SK-N-SH (cell line): ENCODE results near the gene GRK3. TPM values are rescaled to one million over a fixed set of nuclear protein-coding genes. Genes with fewer than 3 reads are reported as not detected.

Source experiments
- CTCF ChIA-PET: fragments of 300-600, 350-600 bp; formaldehyde crosslinking; extraction: SDS; loops from one replicate; lab custom pipeline; 2021; lab: Yijun Ruan, JAX
- POLR2A ChIA-PET: fragments of 350-600 bp; sonication (Branson Sonifier 250); formaldehyde crosslinking; extraction: SDS; loops from one replicate; lab custom pipeline; 2020; ENCODE audit warnings: antibody characterized with exemption, inconsistent platforms; lab: Yijun Ruan, JAX
- DNase-seq: peaks from one replicate; pipeline ENCODE4 v3.0.0; 2012
- H2AFZ ChIP-seq: fragments of 200-600 bp; sonication (generic); 2 replicates; pipeline ENCODE4 v1.8.1; 2016; ENCODE audit warnings: antibody characterized with exemption, mild to moderate bottlenecking, low read depth
- H3F3A ChIP-seq: fragments of 200-600 bp; sonication (generic); replicated peaks from 2 replicates; pipeline ENCODE3; 2016; ENCODE audit warnings: antibody characterized with exemption, mild to moderate bottlenecking; ENCODE audit not compliant: insufficient read depth
- H3K27ac ChIP-seq, 2 experiments: fragments of 200-500 bp in 1 of 2; fragments of 200-600 bp in 1 of 2; sonication (Bioruptor generic) in 1 of 2; sonication (generic), shearing (Covaris generic) in 1 of 2; 2 replicates each; pipeline versions ENCODE4 v1.5.1 to v1.6.1; 2014 to 2016; ENCODE audit warnings: low read depth in 2 of 2, inconsistent platforms in 1 of 2, low read length in 1 of 2, mild to moderate bottlenecking in 1 of 2, mixed read lengths in 1 of 2
- H3K27me3 ChIP-seq: fragments of 200-600 bp; sonication (generic), shearing (Covaris generic); 2 replicates; pipeline ENCODE4 v1.6.1; 2016; ENCODE audit warnings: mixed run types; ENCODE audit not compliant: insufficient read depth
- H3K36me3 ChIP-seq, 2 experiments: fragments of 200-500 bp in 1 of 2; fragments of 200-600 bp in 1 of 2; sonication (Bioruptor generic) in 1 of 2; sonication (generic) in 1 of 2; replicated peaks in 1 of 2; 2 replicates each; pipeline versions ENCODE3 to v1.5.1; 2014 to 2016; ENCODE audit warnings: low read length in 1 of 2, mild to moderate bottlenecking in 1 of 2; ENCODE audit not compliant: insufficient read depth in 2 of 2, control insufficient read depth in 1 of 2
- H3K4me1 ChIP-seq, 2 experiments: fragments of 200-500 bp in 1 of 2; fragments of 200-600 bp in 1 of 2; sonication (Bioruptor generic) in 1 of 2; sonication (generic), shearing (Covaris generic) in 1 of 2; 2 replicates each; pipeline versions ENCODE4 v1.5.1 to v1.6.1; 2014 to 2016; ENCODE audit warnings: low read depth in 1 of 2, low read length in 1 of 2, mixed run types in 1 of 2; ENCODE audit not compliant: insufficient read depth in 2 of 2, control insufficient read depth in 1 of 2
- H3K4me2 ChIP-seq: fragments of 200-600 bp; sonication (generic), shearing (Covaris generic); 2 replicates; pipeline ENCODE4 v1.6.1; 2017; ENCODE audit warnings: mixed run types
- H3K4me3 ChIP-seq, 2 experiments: fragments of 200-500 bp in 1 of 2; fragments of 200-600 bp in 1 of 2; sonication (Bioruptor generic) in 1 of 2; sonication (generic), shearing (Covaris generic) in 1 of 2; 2 replicates each; pipeline versions ENCODE4 v1.5.1 to v1.8.1; 2014 to 2016; ENCODE audit warnings: low read depth in 2 of 2, inconsistent platforms in 1 of 2, low read length in 1 of 2, mild to moderate bottlenecking in 1 of 2, mixed read lengths in 1 of 2, moderate library complexity in 1 of 2
- H3K79me2 ChIP-seq: fragments of 200-600 bp; sonication (generic); 2 replicates; pipeline ENCODE4 v1.8.1; 2017; ENCODE audit warnings: mild to moderate bottlenecking; ENCODE audit not compliant: insufficient read depth
- H3K9ac ChIP-seq: fragments of 200-600 bp; sonication (generic); 2 replicates; pipeline ENCODE4 v1.6.1; 2017; ENCODE audit warnings: mixed run types
- H3K9me2 ChIP-seq: fragments of 200-600 bp; sonication (generic); 2 replicates; pipeline ENCODE4 v1.6.1; 2017; ENCODE audit warnings: mixed run types
- H3K9me3 ChIP-seq: fragments of 200-600 bp; sonication (generic); 2 replicates; pipeline ENCODE4 v1.6.1; 2017; ENCODE audit warnings: mixed run types, mild to moderate bottlenecking, moderate library complexity
- H4K20me1 ChIP-seq: fragments of 200-600 bp; sonication (generic); 2 replicates; pipeline ENCODE4 v1.6.1; 2017; ENCODE audit warnings: mild to moderate bottlenecking, mixed run types; ENCODE audit not compliant: insufficient read depth
- CHD2 ChIP-seq: fragments of 150-350 bp; IDR thresholded peaks from 2 replicates; pipeline ENCODE4 v1.6.1; 2018; ENCODE audit warnings: low read length; ENCODE audit not compliant: partially characterized antibody
- ELF1 ChIP-seq: IDR thresholded peaks from 2 replicates; pipeline ENCODE4 v1.4.0; 2012
- EZH2phosphoT487 ChIP-seq: fragments of 200-600 bp; sonication (generic); IDR thresholded peaks from 2 replicates; pipeline ENCODE4 v1.6.1; 2017; ENCODE audit warnings: low read depth, mixed run types, mild to moderate bottlenecking, antibody characterized with exemption, moderate library complexity, borderline replicate concordance
- GABPA ChIP-seq: IDR thresholded peaks from 2 replicates; pipeline ENCODE4 v1.4.0; 2012; ENCODE audit warnings: low read depth, mild to moderate bottlenecking
- GATA2 ChIP-seq: sonication (generic); formaldehyde crosslinking; IDR thresholded peaks from 2 replicates; pipeline ENCODE4 v1.5.0; 2020; ENCODE audit warnings: mild to moderate bottlenecking, missing genetic modification reagents
- JUND ChIP-seq: IDR thresholded peaks from 2 replicates; pipeline ENCODE4 v1.4.0; 2012
- MEF2A ChIP-seq: IDR thresholded peaks from 2 replicates; pipeline ENCODE4 v1.4.0; 2012; ENCODE audit warnings: low read depth, borderline replicate concordance
- NFIC ChIP-seq: IDR thresholded peaks from 2 replicates; pipeline ENCODE4 v1.4.0; 2012; ENCODE audit warnings: borderline replicate concordance
- RAD21 ChIP-seq: IDR thresholded peaks from 2 replicates; pipeline ENCODE4 v1.6.1; 2012; ENCODE audit warnings: mild to moderate bottlenecking, low read length
- RCOR1 ChIP-seq: fragments of 150-350 bp; IDR thresholded peaks from 2 replicates; pipeline ENCODE4 v1.6.1; 2017; ENCODE audit warnings: antibody characterized with exemption, low read length
- SIN3A ChIP-seq: IDR thresholded peaks from 2 replicates; pipeline ENCODE4 v1.6.1; 2012; ENCODE audit warnings: low read depth, mild to moderate bottlenecking, low read length, moderate library complexity, borderline replicate concordance
- TEAD4 ChIP-seq: IDR thresholded peaks from 2 replicates; pipeline ENCODE4 v1.4.0; 2012; ENCODE audit warnings: mild to moderate bottlenecking, borderline replicate concordance; ENCODE audit not compliant: insufficient read depth
- YY1 ChIP-seq: IDR thresholded peaks from 2 replicates; pipeline ENCODE4 v1.4.0; 2012; ENCODE audit warnings: low read depth, mild to moderate bottlenecking
- WGBS: methylation state at CpG from one replicate; pipeline ENCODE4 v1.1.6; 2017; ENCODE audit warnings: low lambda C conversion rate; 5-methylcytosine and 5-hydroxymethylcytosine counted together
- polyA plus RNA-seq, 3 experiments: library from polyadenylated mRNA; depleted of rRNA; stranded (reverse); fragments of >200 nt; gene quantifications; 2 replicates each; pipeline ENCODE4 v1.2.3, GENCODE V29; 2012
- TF ChIP-seq, protein P1 (sequence below): IDR thresholded peaks from 2 replicates; pipeline ENCODE4 v1.4.0; 2012; ENCODE audit warnings: low read depth, borderline replicate concordance
- TF ChIP-seq, protein P2 (sequence below): IDR thresholded peaks from 2 replicates; pipeline ENCODE4 v1.4.0; 2012; ENCODE audit warnings: low read depth
- TF ChIP-seq, protein P3 (sequence below): IDR thresholded peaks from 2 replicates; pipeline ENCODE4; 2012
- TF ChIP-seq, protein P4 (sequence below): IDR thresholded peaks from 2 replicates; pipeline ENCODE4 v1.6.1; 2012; ENCODE audit warnings: mild to moderate bottlenecking, low read depth, low read length, moderate library complexity
- TF ChIP-seq, protein P5 (sequence below): IDR thresholded peaks from 2 replicates; pipeline ENCODE4 v1.4.0; 2012; ENCODE audit warnings: low read depth, borderline replicate concordance

Gene GRK3
- polyA plus RNA-seq, 1 of the 3 experiments (the other 2 are of a cell fraction) = 1.3 TPM

DNA sequence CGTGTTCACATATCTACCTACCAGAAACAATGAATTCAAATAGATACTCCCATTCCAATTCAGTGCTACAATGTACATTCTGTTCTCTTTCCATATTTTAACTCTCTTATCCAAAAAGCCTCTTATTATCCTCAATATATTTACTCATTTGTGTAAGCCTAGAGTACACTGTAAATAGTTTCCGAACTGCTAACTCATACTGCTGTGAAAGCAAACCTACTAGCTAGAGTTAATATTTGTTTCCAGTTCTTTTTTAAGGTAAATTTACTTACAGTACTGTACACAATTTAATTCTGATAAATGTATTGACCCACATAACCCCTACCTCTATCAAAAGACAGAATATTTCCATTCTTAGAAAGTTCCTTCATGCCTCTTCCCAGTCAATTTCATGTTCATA is 71.8 kb downstream of the GRK3 start:
- TF ChIP-seq, protein P1, sequence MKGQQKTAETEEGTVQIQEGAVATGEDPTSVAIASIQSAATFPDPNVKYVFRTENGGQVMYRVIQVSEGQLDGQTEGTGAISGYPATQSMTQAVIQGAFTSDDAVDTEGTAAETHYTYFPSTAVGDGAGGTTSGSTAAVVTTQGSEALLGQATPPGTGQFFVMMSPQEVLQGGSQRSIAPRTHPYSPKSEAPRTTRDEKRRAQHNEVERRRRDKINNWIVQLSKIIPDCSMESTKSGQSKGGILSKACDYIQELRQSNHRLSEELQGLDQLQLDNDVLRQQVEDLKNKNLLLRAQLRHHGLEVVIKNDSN = no peak
- TF ChIP-seq, protein P2, sequence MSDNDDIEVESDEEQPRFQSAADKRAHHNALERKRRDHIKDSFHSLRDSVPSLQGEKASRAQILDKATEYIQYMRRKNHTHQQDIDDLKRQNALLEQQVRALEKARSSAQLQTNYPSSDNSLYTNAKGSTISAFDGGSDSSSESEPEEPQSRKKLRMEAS = no peak
- TF ChIP-seq RCOR1 (no peak), SIN3A (no peak), TEAD4 (no peak), ELF1 (no peak), JUND (no peak), EZH2phosphoT487 (no peak), CHD2 (no peak), YY1 (no peak), GABPA (no peak)
- TF ChIP-seq, protein P3, sequence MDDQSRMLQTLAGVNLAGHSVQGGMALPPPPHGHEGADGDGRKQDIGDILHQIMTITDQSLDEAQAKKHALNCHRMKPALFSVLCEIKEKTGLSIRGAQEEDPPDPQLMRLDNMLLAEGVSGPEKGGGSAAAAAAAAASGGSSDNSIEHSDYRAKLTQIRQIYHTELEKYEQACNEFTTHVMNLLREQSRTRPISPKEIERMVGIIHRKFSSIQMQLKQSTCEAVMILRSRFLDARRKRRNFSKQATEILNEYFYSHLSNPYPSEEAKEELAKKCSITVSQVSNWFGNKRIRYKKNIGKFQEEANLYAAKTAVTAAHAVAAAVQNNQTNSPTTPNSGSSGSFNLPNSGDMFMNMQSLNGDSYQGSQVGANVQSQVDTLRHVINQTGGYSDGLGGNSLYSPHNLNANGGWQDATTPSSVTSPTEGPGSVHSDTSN = no peak
- TF ChIP-seq, protein P4, sequence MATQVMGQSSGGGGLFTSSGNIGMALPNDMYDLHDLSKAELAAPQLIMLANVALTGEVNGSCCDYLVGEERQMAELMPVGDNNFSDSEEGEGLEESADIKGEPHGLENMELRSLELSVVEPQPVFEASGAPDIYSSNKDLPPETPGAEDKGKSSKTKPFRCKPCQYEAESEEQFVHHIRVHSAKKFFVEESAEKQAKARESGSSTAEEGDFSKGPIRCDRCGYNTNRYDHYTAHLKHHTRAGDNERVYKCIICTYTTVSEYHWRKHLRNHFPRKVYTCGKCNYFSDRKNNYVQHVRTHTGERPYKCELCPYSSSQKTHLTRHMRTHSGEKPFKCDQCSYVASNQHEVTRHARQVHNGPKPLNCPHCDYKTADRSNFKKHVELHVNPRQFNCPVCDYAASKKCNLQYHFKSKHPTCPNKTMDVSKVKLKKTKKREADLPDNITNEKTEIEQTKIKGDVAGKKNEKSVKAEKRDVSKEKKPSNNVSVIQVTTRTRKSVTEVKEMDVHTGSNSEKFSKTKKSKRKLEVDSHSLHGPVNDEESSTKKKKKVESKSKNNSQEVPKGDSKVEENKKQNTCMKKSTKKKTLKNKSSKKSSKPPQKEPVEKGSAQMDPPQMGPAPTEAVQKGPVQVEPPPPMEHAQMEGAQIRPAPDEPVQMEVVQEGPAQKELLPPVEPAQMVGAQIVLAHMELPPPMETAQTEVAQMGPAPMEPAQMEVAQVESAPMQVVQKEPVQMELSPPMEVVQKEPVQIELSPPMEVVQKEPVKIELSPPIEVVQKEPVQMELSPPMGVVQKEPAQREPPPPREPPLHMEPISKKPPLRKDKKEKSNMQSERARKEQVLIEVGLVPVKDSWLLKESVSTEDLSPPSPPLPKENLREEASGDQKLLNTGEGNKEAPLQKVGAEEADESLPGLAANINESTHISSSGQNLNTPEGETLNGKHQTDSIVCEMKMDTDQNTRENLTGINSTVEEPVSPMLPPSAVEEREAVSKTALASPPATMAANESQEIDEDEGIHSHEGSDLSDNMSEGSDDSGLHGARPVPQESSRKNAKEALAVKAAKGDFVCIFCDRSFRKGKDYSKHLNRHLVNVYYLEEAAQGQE = no peak
- TF ChIP-seq, all 33 proteins: peak for 0
- Histone ChIP-seq H4K20me1 (no peaks in the 10 kb centered on the region), H3K4me2 (no peak overlapping the region), H3K9me3 (no peaks in the 10 kb centered on the region), H3F3A (no peaks in the 10 kb centered on the region), H3K27me3 (no peaks in the 10 kb centered on the region), H3K9ac (no peak overlapping the region), H3K4me1 (no peaks in the 10 kb centered on the region; a peak in 1 of 4 replicates), H3K27ac (no peak overlapping the region), H3K9me2 (no peaks in the 10 kb centered on the region), H2AFZ (no peak overlapping the region), H3K79me2 (no peaks in the 10 kb centered on the region), H3K36me3 (peaks cover 0 to 19% of the 10 kb centered on the region in 2 experiments), H3K4me3 (no peak overlapping the region)
- DNase-seq = no peak
- CTCF ChIA-PET = interaction anchor here (1.7 kb wide), 1 partner anchor 9 kb away, joined by 4 read pairs; no protein-coding TSS in a partner anchor
- 78% methylated on average over 2 of the region's 2 CpGs for WGBS
- POLR2A ChIA-PET = no interaction called here

DNA sequence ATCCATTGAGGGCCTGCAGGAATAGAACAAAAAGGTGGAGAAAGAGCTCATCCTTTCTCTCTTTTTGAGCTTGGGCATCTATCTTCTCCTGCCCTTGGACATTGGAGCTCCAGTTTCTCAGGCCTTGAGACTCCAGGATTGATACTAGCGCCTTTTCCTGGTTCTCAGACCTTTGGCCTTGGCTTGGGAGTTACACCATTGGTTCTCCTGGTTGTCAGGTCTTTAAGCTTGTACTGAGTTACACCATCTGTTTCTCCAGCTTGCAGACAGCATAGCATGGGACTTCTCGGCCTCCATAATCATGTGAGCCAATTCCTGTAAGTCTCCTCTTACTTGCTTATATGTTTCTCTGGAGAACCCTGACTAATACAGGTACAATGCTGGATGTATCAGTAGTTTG is 72.6 kb downstream of the GRK3 start:
- no peak for DNase-seq
- Histone ChIP-seq H3K79me2 (no peaks in the 10 kb centered on the region), H3K4me3 (no peak overlapping the region), H3K4me2 (no peak overlapping the region), H3K9ac (no peak overlapping the region), H2AFZ (no peak overlapping the region), H3K9me3 (no peaks in the 10 kb centered on the region), H3K27me3 (no peaks in the 10 kb centered on the region), H3F3A (no peaks in the 10 kb centered on the region), H4K20me1 (no peaks in the 10 kb centered on the region), H3K27ac (no peak overlapping the region), H3K4me1 (no peaks in the 10 kb centered on the region; a peak in 1 of 4 replicates), H3K36me3 (peaks cover 0 to 19% of the 10 kb centered on the region in 2 experiments), H3K9me2 (no peaks in the 10 kb centered on the region)
- WGBS = 37% methylated on average over 2 of the region's 2 CpGs
- ChIA-PET POLR2A (no interaction called here), CTCF (interaction anchor here (0.7 to 1.1 kb wide), 2 partner anchors 16 to 64 kb away, joined by 4 read pairs; no protein-coding TSS in a partner anchor)
- no peak for TF ChIP-seq GATA2 (CRISPR knock-in tag)
- TF ChIP-seq RCOR1 = no peak
- TF ChIP-seq, protein P5, sequence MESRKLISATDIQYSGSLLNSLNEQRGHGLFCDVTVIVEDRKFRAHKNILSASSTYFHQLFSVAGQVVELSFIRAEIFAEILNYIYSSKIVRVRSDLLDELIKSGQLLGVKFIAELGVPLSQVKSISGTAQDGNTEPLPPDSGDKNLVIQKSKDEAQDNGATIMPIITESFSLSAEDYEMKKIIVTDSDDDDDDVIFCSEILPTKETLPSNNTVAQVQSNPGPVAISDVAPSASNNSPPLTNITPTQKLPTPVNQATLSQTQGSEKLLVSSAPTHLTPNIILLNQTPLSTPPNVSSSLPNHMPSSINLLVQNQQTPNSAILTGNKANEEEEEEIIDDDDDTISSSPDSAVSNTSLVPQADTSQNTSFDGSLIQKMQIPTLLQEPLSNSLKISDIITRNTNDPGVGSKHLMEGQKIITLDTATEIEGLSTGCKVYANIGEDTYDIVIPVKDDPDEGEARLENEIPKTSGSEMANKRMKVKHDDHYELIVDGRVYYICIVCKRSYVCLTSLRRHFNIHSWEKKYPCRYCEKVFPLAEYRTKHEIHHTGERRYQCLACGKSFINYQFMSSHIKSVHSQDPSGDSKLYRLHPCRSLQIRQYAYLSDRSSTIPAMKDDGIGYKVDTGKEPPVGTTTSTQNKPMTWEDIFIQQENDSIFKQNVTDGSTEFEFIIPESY = no peak
- no peak for TF ChIP-seq RAD21
- TF ChIP-seq ELF1 = no peak
- TF ChIP-seq MEF2A = no peak
- TF ChIP-seq NFIC = no peak
- no peak for TF ChIP-seq TEAD4
